HG02884 (cell line): ENCODE data around the gene RIN1.
"Not testable (repeated sequence)": the region's sequence is repeated elsewhere in the genome, so short reads cannot be mapped to it uniquely, and the experiment has no call there.

Source experiments
- ATAC-seq: cut with Tn5 transposase; IDR thresholded peaks from one replicate; pipeline ENCODE4 v1.9.1; 2021; ENCODE audit warnings: mild to moderate bottlenecking, moderate library complexity; ENCODE audit not compliant: unreplicated experiment

The RIN1 gene

DNA sequence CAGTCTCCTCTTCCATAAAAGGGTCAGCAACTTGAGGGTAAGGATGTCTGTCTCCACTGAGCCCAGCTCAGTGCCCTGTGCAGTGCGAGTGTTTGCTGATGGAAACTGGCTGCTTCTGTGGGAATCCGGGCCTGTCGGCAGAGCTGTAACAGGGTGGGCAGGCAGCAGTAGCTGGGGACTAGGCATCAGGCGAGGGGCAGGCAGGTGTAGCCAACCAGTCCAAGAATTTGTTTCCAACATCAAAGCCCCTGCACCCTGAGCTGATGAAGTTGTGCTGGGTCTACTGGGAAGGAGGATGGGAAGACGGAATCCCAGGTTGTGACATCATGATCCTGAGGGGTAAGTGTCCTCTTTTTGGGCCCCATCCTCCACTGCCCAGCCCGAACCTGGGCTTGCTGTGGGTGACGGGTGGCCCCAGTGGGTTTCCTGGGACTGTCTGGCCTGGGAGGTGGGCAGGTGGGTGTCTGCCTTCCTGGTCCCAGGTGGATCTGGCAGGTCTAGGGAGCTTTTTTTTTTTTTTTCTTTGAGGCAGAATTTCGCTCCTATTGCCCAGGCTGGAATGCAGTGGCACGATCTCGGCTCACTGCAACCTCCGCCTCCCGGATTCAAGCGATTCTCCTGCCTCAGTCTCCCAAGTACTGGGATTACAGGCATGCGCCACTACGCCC, 24.3 kb upstream of the RIN1 start:
- ATAC-seq = no peak

DNA sequence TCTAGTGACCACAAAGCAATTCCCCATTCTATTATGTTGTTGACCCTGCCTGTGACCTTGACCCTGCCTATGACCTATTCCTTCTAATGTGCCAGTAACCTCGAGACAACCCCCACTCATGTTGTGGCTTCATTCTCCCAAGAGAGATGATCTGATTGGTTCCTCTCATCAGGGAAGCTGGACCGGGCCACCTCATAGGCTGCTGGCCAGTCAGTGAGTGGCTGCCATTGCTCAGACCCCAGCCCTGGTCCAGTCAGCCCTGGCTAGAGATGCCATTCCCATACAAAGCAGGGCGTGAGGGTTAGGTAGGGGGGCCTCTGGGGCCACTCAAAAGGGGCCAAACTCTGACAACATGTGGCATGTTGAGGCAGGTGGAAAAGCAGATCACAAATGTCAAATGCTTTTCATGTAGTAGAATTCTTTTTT, 23.4 kb upstream of the RIN1 start:
- no peak for ATAC-seq

DNA sequence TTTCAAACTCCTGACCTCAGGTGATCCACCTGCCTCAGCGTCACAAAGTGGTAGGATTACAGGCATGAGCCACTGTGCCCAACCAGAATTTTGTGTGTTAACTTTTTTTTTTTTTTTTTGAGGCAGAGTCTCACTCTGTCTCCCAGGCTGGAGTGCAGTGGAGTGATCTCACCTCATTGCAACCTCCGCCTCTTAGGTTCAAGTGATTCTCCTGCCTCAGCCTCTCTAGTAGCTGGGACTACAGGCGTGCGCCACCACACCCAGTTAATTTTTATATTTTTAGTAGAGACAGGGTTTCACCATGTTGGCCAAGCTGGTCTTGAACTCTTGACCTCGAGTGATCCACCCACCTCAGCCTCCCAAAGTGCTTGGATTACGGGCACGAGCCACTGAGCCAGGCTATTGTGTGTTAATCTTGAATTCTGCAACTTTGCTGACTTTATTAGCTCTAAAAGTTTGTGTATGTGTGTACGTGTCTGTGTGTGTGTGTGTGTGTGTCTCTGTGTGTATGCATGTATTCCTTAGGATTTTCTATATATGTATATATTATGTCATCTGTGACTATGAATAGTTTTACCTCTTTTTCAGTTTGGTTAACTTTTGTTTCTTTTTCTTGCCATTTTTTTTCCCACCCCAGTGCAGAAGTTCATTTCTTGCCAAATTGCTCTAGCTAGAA, 14.5 kb upstream of the RIN1 start:
- not testable (repeated sequence) for ATAC-seq

DNA sequence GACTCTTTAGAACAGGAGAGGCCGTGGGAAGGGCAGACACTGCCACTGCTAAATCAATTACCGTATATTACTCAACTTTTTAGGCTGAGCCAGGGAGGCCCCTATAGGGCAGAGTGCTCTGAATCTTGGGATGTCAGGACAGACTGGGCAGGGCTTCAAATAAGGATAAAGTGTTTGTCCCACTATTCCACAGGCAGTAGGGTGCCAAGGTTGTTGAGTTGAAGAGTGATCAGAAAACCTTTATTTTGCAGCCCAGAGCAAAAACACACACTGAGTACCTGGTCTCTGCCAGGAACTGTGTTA, 12.8 kb upstream of the RIN1 start:
- ATAC-seq = no peak

DNA sequence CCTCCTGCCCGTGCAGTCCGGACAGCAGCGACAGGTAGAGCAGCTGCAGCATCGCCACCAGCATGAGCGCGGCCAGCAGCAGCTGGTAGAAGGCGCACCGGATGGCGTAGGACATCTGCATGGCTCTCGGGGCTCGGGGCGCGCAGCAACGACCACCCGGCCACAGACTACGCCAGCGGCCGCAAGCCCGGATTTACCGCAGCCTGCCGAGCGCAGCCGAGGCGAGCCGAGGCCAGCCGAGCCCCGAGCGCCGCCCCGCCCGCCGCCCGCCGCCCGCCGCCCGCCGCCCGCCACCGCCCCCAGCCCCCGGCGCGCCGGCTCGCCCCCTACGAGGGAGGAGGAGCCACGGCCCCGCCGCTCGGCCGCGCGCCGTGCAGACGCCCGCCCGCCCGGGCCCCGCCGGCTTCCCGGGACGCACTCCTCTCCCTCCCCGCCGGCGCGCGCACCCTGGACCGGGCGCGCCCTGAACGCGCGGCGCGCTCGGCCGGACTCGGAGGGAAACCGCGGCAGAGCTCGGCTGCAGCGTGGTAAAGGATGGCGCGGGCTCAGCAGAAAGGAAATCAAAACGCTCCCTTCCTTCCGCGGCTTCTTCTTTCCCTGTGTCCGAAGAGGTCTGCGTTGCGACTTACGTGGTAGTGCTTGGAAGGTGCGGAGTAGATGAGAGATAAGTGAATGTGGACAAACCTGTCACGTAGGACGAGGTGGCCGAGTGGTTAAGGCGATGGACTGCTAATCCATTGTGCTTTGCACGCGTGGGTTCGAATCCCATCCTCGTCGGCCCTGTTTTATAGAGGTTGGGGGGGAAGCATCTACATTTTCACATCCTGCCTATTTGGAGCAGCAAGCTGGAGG, 11.4 kb upstream of the RIN1 start, which contains the start of gene B4GAT1:
TSS of gene B4GAT1 (minus strand) at position 205 of the 852 bp plus-strand sequence. CDS start at position 121, 84 bp downstream.
- no peak for ATAC-seq

DNA sequence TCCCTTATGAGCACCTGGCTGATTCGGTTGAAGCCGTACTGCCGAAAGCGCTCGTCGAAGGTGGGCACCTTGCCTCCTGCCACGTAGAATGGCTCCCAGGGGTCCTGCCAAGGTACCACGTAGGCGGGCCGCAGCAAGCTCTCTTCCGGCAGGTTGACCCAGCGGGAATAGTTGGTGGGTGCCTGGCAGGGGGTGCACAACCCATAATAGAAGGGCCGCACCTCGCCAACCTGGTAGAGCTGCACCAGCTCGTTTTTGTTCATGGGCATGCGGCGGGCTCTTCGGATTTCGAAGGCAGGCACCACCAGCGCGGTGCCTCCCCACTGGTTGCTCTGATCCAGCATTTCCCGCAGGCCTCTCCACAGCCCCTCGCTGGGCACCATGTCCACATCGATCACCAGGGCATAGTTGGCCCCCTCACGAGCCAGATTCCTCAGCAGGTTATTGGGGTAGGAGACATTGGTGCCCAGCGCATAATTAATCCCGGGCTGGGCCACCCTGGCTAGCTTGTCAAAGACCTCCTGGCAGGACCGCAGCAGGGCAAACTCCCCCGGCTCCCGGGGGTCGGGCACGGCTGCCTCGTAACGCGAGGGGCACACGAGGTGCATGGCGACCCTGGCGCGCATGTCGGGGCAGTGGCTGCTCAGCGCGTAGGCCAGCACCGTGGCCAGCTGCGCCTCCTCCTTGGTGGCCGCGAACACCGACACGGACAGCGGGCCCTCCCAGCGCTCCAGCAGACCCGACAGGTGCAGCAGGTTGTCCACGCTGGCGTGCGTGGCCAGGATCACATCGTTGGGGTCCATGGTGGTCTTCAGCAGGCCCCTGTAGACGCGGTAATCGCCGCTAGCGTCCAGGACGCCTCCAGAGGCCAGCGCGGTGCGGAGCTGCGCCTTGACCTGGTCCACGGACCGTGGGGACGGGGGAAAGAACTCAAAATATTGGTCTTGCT, 10.5 kb upstream of the RIN1 start:
- ATAC-seq = no peak

DNA sequence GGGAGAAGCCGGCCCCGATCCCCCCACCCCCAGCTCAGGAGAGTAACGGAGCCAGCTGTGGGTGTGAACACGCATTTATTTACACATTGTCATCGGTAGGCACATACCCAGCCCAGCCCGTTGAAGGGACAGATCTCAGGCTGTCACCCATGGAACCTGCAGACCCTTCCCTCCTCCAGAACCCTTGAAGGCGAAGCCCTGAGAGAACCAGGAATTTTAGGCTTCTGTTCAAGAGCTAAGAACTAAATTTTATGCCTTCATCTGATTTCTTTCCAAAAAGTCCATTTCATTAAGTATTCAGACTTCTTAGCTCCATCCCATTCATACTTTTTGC, 9.0 kb upstream of the RIN1 start:
- no peak for ATAC-seq

DNA sequence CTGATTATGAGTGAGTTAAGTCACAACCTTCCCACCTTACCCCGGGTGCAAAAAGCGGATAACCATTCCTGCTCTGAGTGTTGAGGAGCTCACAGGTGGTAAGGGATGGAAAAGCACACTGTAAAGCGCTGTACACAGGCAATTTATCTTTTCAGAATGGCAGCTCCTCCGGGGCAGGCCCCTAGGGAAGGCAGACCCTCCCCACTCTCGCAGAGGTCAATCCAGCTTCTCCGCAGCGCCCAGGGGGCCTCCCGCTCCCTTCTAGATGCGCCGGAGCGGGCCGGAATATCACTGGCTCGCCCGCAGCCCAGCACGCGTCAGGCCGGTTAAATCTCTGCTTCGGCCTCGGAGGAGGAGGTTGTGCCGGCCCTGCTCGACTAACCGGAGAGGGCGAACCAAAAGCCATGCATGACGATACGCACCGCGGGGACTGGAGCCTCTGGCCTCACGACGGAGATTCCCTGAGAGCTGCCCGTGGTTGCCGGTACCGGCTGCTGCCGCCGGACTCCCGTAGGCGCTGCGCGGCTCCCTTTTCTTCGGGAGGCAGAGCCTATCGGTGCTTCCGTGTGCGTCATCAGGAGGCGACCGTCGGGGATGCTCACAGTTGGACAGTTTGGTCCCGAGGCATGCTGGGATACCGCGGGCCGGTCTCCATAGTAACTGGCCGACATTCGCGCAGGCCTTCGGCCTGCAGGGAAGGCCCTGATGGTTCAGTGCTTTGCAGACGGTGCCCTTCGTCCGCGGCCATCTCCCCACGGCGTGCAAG, 8.5 kb upstream of the RIN1 start, which contains the start of gene BRMS1:
TSS of gene BRMS1 (minus strand) at position 555 of the 766 bp plus-strand sequence. CDS start 2,870 bp downstream, outside the sequence.
- ATAC-seq = peak; percentile 52

DNA sequence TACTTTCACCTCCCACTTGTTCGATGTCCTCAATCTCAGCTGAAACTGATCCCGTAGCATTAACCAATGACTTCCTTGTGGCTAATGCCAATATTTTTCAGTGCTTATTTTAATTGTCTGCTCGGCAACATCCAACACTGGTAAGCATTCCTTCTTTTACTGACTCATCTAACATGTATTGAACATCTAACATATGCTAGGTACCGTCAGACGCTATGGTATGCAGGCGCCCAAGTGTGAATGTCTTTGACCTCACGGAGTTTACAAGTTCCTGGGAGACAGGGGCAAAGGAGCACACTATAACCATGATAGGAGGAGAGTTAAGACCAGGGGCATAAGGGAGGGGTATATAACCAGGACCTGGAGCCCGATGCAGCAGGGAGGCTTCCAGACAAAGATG, 6.9 kb upstream of the RIN1 start:
- ATAC-seq = no peak

DNA sequence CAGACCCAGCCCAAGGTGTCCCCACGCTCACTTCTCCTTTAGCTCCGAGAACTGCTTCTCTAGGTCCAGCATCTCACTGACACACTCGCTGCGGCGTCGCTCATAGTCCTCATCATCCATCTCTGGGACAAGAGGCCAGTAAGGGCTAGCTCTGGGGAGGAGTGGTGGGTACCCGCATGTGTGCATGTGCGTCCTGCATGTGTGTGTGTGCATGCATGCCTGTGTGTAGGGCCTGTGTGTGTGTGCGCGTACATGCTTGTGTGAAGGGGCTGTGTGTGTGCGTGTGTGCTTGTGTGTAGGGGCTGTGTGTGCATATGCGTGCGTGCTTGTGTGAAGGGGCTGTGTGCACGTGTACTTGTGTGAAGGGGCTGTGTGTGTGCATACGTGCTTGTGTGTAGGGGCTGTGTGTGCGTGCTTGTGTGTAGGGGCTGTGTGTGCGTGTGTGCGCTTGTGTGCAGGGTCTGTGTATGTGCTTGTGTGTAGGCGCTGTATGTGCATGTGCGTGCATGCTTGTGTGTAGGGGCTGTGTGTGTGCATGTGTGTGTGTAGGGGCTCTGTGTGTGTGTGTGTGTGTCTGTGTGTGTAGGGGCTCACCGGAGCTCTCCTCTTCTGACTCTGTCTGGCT, 5.4 kb upstream of the RIN1 start:
- no peak for ATAC-seq

DNA sequence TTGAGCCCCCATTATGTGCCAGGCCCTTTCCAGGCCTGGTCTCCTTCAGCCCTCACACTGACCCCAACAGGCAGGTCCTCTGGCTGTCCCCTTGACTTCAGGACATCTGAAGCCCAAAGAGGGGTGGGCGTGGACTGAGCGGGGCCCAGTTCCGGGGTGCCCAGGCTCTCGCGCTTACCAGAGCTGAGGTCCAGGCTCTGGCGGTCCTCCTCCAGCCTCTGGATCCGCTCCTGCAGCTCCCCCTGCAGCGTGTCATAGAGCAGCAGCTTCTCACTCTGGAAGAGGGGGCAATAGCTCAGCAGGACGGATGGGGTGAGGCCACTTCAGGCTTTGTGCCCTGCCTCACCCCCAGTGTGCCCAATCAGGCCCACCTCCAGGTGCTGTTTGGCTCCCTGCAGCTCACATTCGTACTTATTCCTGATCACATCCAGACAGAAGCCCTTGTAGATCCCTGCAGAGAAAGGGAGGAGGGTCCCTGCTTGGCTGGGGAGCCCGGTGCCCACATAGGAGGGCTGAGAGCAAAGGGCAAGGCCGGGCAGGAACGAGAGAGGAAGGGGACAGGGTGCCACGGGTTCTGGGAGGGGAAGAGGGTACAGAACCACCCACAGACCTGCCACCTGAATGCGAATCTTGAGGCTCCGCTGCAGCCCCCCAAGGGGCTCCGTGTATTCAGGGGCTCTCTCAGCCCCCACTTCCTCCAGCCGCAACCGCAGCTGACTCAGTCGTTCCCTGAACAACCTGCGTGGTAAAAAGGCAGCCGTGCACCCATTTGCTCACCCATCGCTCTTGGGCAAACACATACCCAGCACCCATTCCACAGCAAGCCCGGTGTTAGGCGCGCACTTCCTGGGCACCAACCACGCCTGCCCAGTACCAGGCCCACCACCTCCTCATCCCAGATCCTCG, 4.6 kb upstream of the RIN1 start:
- ATAC-seq = no peak

DNA sequence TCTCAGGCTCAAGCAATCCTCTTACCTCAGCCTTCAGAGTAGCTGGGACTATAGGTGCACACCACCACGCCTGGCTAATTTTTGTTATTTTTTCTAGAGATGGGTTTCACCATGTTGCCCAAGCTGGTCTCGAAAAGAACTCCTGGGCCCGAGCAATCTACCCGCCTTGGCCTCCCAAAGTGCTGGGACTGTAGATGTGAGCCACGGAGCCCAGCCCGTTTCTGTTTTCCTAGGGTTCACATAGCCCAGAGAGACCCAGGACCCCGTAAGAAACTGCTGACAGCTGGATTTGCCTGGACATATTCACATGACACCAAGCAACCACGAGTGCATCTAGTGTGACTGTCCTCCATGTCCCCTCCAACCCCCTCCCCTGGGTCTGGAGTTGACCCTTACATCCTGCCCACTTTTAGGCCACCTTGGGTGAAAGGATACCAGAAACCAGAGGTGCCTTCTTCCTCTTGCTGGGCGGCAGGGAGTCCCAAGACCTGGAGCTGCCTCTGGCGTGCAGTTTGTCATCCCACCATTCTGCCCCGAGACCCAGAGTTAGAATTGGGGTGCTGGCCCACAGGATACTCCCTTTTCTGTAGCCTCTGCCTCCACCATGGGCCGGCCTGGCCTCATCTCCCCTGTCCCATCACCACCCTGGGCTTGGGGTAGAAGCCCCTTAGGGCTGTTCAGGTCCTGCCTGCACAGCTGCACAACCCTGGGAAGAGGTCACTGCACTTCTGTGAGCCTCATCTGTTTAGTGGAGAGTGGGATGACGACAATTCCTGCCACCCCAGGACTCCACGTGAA, 3.7 kb upstream of the RIN1 start:
- ATAC-seq = no peak

DNA sequence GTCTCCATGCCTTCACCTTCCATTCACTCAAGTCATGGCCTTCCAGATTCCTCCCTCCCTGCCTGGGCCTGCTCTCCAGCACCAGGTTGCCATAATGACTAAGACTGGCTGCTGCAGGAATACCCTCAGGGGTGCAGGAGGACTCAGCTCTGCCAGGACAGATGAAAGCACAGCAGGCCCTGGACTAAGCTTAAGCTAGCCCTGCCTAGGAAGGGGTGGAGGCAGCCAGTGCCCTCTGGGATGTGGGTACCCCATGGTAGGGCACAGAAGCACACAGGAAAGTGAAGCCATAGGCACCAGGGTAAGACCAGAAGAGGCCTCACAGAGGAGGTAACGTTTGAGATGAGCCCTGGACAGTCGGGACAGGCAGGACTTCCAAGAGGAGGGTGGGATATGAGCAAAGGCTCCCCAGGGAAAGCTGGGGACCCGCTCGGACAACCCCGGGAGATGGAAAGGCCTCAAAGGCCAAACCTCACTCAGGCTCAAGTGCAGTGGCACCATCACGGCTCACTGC, 3.0 kb upstream of the RIN1 start:
- ATAC-seq = no peak

DNA sequence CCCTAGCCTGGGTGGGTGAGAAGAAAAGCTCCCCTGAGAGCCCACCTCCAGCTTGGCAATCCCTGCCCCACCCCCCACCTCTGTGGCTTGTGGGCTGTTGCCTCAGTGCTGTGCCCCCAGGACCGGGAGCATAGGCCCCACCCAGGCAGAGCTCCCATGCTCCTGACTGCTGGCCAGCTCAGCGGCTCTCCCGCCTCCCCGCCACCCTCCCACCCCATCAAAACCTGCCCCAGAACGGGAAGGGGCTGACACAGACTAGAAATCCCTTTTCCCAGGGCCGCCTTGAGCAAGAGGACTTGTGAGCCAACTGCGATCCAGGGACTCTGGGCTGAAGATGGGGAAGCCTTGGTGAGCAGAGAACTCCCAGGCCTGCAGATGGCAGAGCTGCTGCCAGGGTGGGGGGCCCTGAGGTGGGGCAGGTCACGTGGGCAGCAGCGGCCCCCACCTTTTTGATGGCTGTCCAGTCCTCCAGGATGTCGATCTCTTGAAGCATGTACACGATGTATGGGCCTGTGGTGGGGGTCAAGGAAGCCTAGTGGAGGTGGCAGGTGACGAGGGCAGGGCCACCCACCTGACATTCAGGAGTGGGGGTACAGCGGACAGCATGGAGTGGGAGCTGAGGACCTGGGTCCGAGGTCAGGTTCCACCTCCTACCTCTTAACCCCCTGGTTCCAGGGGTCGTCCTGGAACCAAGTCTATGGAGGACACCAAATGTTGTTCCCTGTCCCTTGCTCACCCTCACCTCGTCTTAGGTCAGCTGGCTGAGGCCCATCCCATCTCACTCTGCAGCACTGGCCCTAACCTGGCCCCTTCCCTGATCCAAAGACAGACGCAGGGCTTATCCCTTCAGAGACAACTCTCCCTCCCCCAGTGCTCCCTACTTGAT, 2.3 kb upstream of the RIN1 start:
- no peak for ATAC-seq

DNA sequence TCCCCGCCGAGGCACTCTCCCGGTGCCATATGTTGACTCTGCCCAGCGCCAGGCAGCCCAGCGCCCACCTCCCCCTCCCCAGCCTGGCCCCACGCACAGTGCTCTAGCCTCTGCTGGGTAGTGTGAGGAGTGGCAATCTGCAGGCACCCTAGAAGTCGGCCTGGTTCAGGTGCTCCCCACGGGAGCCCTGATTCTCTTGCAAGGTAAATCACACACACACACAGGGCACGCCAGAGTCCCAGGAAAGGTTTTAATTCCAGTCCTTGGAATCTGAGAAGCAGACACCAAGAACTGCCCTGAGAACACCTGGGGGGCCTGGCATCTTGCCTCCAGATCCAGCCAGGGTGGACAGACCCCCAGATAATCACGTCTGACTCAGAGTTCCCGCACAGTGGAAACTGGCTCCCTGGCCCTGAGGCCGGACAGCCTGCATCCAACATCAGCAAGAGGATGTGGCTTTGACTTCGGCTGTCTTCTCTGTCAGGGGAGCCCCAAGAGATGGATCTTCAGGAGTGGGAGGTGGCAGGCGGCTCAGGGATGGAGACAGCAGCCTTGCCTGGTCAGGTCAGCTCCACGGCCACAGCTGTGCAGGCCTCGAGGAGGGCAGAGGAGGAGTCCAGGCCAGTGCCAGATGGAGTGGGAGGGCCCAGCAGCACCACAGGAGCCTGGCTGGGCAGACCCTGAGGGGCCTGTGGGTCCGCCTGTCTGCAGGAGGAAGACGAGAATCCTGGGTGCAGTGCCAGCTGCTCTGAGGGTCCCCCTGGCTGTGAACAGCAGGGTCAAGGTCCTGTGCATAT, 1.1 kb upstream of the RIN1 start:
- no peak for ATAC-seq
